ENCODE data around the gene NOL9.

GRCh38 chr1:6509220-6509918, 44.9 kb downstream of the NOL9 start:
- no peak for TF ChIP-seq CTCF (conservative IDR thresholded peaks at IDR 0.05)
- no peak for TF ChIP-seq ZFX (IDR thresholded peaks at IDR 0.05)
